HG02610 (cell line): ENCODE results near the gene MAP7.

Experiments
- ATAC-seq: cut with Tn5 transposase; IDR thresholded peaks from one replicate; pipeline ENCODE4 v1.9.1; 2021; ENCODE audit warnings: mild to moderate bottlenecking, moderate library complexity; ENCODE audit not compliant: unreplicated experiment

MAP7 gene

GRCh38 chr6:136566007-136566487, 15.8 kb upstream of the MAP7 start:
- ATAC-seq, result peak; percentile 58

- ATAC-seq, result no peak
Measured at GRCh38 chr6:136564180-136564579, 14.0 kb upstream of the MAP7 start.

GRCh38 chr6:136563386-136564152, 13.3 kb upstream of the MAP7 start:
- ATAC-seq, result no peak

DNA sequence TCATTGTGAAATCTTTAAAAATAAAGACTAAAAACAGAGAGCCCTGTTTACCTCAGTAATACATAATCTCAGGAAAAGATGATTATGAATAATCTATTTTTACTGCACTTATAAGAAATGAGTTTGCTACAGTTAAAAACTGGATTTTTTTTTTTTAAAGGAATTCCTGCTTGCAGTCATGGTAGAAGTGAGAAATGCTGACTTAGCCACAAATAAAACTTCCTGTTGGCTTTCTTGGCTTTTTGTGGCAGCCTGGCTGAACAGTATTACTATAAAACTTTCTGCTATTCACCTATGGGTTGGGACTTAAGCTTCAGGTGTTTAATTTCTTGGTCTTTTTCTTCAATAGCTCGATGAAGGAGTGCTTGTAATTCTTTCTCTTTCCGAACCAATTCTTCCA, 12.0 kb upstream of the MAP7 start:
- no peak for ATAC-seq

GRCh38 chr6:136553166-136553787, 3.1 kb upstream of the MAP7 start:
- no peak for ATAC-seq

- ATAC-seq, result no peak
Measured at GRCh38 chr6:136552054-136552453, 1.8 kb upstream of the MAP7 start.

GRCh38 chr6:136551103-136551502, 881 bp upstream of the MAP7 start:
- no peak for ATAC-seq

DNA sequence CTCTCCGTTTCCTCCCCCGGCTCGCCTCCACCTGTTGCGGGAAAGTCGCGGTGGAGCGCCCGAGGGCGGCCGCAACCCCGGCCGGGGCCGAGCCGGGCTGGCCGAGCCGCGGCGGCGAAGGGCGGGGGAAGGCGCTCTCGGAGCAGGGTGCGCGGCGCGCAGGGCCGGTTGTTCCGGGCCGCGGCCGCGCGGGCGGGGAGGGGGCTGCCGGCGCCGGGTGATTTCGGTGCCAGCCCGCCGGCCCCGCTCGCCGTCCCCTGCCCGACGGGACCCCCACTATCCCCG, 235 bp downstream of the MAP7 start:
- peak; percentile 56 for ATAC-seq

GRCh38 chr6:136549300-136550044, 750 bp downstream of the MAP7 start:
- peak; percentile 2 for ATAC-seq

- ATAC-seq, result no peak
Measured at GRCh38 chr6:136548582-136549299, 1.5 kb downstream of the MAP7 start.

DNA sequence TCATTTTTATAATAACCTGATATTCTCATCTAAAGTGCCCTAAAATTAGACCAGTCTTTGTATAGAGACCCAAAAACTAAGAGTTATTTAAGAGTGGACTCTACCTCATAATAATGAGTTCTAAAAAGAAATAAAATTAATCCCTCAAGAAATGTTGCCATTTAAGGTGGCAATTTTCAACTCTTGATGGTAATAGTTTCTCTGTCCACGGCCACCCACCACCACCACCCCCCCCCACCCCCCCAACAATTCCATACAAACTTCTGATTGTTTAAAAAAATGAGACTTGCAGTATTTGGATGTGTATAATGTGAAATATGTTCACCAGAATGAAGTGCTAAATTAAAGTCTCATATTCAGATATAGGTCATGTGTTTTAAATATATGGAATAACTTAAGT, 2.4 kb downstream of the MAP7 start:
- ATAC-seq, result no peak

DNA sequence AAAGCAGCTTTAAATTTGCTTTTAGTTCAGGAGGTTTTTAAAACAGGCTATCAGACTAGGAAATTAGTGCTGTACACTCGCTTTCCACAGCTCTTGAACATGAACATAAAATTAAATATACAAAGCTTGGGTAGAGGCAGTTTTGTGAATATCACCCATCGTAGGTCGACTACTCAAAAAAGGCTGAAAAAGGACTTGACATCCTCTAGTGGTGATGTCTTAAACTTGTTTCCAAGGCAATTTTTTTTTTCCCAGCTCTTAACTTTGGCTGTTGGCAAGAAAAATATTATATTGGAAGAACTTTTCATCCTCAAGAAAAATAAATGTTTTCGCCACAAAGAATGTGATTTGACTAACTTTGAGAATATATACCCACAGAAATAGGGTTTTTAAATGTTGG, 2.9 kb downstream of the MAP7 start:
- ATAC-seq, result no peak

DNA sequence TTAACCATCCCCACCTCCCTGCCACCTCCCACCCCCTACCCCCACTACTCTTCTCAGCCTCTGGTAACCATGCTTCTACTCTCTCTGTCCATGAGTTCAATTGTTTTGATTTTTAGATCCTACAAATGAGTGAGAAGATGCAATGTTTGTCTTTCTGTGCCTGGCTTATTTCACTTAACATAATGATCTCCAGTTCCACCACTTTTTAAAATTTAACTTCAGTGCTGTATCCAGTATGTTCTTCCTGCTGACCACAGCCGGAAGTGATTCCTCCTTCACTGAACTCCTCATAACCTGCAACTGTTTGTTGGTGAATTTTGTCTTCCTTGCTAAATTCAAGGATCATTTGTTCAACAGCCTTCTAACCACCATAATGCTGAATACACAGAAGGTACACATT, 3.9 kb downstream of the MAP7 start:
- no peak for ATAC-seq

DNA sequence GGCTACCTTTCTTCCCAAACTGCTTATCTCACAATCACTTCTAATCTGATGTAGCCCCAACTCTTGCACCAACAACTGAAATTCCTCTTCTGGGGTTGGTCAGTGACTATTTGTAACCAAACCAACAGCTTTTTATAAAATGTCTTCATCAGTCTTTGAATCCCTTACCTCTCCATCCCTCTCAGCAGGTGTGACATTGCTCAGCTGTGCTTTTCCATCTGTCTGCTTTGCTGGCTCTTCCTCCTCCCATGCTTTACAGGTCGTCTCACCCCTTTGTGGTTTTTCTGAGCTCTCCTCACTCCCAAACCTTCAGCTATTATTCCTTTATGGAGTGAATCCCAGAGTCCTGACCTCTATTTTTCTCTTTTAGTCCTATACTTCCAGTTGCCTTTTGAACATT, 5.9 kb downstream of the MAP7 start:
- no peak for ATAC-seq

DNA sequence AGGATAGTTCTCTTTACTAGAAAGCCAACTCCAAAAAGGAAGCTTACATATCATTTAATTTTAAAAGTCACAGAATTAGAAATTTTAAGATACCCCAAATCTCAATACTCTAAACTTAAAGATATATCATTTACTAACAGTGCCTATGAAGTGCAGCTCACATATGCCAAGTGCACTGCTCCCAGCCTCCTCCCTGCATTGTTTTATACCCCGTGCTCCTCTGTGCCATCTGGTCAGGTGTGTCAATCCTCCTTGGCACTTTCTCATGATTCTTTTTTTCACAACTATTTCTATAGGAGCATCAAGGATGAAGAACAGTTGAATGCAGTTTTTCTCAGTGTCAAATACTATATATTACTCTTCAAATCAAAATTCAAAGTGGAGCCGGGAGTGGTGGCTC, 8.8 kb downstream of the MAP7 start:
- ATAC-seq, result no peak

GRCh38 chr6:136539967-136540652, 10.1 kb downstream of the MAP7 start:
- ATAC-seq, result no peak

DNA sequence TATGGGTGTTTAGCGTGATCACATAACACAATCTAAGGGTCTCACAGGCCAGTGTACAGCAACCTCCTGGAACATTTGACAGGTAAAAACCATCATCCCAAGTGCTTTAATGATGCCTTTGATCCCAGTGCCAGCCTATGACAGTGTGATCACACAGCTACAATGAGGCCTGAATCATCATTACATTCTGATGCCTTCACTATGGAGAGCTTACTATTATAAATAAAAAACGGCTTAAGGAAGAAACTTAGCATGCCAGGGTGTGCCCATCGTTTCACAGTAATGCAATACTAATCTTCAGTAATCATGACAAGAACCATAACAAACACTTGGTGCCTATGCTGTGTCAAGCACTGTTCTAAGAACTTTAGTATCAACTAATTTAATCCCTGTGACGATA, 11.4 kb downstream of the MAP7 start:
- no peak for ATAC-seq

- no peak for ATAC-seq
Measured at GRCh38 chr6:136535880-136536650, 14.2 kb downstream of the MAP7 start.

- no peak for ATAC-seq
Measured at GRCh38 chr6:136535017-136535765, 15.0 kb downstream of the MAP7 start.
